Brain microvascular endothelial cell (primary cell): ENCODE measurements around the gene PCSK2.

Source experiments
- DNase-seq: peaks from one replicate; pipeline ENCODE4 v3.0.0-alpha.2; 2020
- H3K27ac ChIP-seq: fragments of 250-450 bp; sonication (Bioruptor Pico); 2 replicates; pipeline ENCODE4 v1.5.1; 2020; ENCODE audit warnings: mild to moderate bottlenecking, moderate library complexity
- H3K27me3 ChIP-seq: fragments of 250-450 bp; sonication (Bioruptor Pico); replicated peaks from 2 replicates; pipeline ENCODE4 v1.5.1; 2020; ENCODE audit warnings: mild to moderate bottlenecking
- H3K36me3 ChIP-seq: fragments of 250-450 bp; sonication (Bioruptor Pico); replicated peaks from 2 replicates; pipeline ENCODE4 v1.5.1; 2020; ENCODE audit warnings: mild to moderate bottlenecking
- H3K4me3 ChIP-seq: 2 replicates; pipeline ENCODE4 v1.5.1; 2011; ENCODE audit warnings: low read depth, mild to moderate bottlenecking, control low read depth, low read length, moderate library complexity
- in situ Hi-C: cut with HindIII; loops from 2 replicates; pipeline ENCODE4 v1.10.0; 2017; ENCODE audit warnings: low sequenced_read_pairs, low pct_ligation_motif_present
- TF ChIP-seq, protein P1 (sequence below): IDR thresholded peaks from 2 replicates; pipeline ENCODE4 v1.5.1; 2011; ENCODE audit warnings: low read depth, mild to moderate bottlenecking, moderate library complexity, low read length, control low read depth, inconsistent platforms; ENCODE audit errors: missing control alignments

Gene PCSK2

DNA sequence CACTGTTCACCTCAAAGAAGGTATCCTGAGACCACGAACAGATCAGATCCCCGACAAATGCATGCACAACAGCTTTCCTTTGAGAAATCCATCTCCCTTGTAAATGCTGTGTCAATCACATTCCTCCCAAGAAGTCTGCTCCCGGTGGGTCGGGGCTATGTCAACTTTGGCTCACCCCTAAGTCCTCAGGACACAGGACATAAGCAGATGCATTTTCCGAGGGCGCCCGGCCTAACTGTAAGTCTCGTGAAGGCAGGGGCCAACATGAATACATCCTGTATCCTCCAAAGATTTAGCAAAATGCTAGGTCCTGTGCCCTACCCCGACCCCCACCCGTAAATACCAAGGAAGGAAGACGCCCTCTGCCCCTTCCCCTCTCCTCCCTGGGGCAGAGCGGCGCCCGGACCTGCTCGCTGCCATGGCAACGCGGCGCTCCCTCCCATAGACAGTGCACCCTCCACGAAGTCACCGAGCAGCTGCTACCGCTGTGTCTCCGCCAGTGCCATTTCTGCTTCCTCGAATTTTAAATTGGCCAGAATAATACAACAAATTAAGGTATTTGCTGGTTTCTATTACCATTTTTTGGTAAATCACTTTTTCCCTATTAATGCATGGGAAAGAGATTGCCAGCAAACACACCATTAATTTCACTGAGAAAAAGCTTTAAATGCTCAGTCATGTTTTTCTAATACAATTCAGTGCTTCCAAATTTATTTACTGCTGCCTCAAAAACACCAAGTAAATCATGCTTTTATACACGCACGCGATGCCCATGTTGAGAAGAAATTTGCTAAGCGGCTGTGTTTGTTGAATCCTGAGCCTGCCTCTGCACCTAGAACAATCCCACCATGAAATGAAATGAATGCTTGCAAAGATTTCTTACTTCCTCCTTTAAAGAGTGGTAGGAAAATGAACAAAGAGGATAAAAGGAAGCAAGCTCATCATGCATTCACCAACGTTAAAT lies 100.6 kb downstream of the PCSK2 start:
- Histone ChIP-seq H3K27ac (no peak overlapping the region), H3K36me3 (no peaks in the 10 kb centered on the region), H3K27me3 (peaks cover 8% of the 10 kb centered on the region), H3K4me3 (no peak overlapping the region)
- in situ Hi-C loops = no loop called here
- TF ChIP-seq, protein P1, sequence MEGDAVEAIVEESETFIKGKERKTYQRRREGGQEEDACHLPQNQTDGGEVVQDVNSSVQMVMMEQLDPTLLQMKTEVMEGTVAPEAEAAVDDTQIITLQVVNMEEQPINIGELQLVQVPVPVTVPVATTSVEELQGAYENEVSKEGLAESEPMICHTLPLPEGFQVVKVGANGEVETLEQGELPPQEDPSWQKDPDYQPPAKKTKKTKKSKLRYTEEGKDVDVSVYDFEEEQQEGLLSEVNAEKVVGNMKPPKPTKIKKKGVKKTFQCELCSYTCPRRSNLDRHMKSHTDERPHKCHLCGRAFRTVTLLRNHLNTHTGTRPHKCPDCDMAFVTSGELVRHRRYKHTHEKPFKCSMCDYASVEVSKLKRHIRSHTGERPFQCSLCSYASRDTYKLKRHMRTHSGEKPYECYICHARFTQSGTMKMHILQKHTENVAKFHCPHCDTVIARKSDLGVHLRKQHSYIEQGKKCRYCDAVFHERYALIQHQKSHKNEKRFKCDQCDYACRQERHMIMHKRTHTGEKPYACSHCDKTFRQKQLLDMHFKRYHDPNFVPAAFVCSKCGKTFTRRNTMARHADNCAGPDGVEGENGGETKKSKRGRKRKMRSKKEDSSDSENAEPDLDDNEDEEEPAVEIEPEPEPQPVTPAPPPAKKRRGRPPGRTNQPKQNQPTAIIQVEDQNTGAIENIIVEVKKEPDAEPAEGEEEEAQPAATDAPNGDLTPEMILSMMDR = no peak
- no peak for DNase-seq

DNA sequence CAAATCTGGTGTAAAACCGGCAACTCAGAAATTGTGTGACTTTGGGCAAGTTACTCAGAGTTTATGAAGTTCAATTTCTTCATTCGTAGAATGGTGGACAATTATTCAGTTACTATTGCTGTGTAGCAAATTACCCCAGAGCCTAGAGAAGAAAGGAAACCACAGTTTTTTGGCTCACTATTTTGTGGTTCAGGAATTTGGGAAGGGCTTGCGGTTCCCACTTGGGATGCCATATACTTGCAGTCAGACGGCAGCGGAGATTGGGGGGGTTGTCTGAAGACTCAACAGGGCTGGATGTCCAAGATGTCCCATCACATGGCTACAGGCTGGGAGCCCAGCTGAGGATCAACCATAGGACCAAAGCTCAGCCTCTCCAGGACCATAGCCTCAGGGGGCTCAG lies 108.1 kb downstream of the PCSK2 start:
- Histone ChIP-seq H3K4me3 (no peak overlapping the region), H3K27ac (no peak overlapping the region), H3K27me3 (no peaks in the 10 kb centered on the region), H3K36me3 (no peaks in the 10 kb centered on the region)
- in situ Hi-C loops = no loop called here
- TF ChIP-seq, protein P1 = no peak
- no peak for DNase-seq

DNA sequence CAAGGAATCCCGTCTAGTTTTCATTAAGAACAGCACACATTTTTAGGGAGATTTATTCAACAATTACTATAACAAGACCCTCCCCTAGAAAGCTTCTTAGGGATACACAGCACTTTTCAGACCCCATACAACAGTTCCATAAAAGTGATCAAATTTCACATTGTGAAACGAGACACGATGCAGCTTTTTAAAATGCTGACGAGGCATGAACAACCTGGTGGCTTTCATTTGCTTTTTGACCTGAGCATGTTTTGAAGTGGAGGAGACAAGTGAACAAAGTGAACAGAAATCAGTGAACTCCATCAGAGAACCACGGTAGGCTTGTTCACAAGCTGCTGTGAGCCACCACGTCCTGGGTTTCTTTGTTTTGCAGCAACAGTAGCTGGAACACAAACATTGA lies 112.2 kb downstream of the PCSK2 start:
- in situ Hi-C loops = no loop called here
- no peak overlapping the region for H3K4me3 ChIP-seq
- no peak overlapping the region for H3K27ac ChIP-seq
- no peaks in the 10 kb centered on the region for H3K27me3 ChIP-seq
- H3K36me3 ChIP-seq = no peaks in the 10 kb centered on the region
- DNase-seq = no peak
- TF ChIP-seq, protein P1 = no peak

DNA sequence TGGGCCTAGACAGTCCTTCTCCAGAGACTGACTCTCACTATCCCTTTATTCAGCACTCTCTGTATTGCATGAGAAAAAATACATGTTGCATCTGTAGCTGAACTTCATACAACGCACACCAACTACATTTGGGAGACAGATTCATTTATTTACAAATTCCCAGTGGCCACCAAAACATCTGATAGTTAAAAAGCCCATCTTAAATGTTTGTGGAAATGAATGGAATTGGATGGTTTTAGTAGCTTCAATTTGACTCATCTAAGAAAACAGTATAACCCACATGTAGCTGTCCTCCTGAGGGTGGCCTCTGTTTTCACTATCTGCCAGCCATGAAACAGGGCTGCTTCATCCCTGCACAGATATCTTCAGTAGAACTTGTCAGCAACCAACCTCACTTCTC lies 116.3 kb downstream of the PCSK2 start:
- no peak overlapping the region for H3K4me3 ChIP-seq
- no peaks in the 10 kb centered on the region for H3K36me3 ChIP-seq
- DNase-seq = no peak
- in situ Hi-C loops = no loop called here
- H3K27ac ChIP-seq = no peak overlapping the region
- H3K27me3 ChIP-seq = no peaks in the 10 kb centered on the region
- TF ChIP-seq, protein P1 = no peak

DNA sequence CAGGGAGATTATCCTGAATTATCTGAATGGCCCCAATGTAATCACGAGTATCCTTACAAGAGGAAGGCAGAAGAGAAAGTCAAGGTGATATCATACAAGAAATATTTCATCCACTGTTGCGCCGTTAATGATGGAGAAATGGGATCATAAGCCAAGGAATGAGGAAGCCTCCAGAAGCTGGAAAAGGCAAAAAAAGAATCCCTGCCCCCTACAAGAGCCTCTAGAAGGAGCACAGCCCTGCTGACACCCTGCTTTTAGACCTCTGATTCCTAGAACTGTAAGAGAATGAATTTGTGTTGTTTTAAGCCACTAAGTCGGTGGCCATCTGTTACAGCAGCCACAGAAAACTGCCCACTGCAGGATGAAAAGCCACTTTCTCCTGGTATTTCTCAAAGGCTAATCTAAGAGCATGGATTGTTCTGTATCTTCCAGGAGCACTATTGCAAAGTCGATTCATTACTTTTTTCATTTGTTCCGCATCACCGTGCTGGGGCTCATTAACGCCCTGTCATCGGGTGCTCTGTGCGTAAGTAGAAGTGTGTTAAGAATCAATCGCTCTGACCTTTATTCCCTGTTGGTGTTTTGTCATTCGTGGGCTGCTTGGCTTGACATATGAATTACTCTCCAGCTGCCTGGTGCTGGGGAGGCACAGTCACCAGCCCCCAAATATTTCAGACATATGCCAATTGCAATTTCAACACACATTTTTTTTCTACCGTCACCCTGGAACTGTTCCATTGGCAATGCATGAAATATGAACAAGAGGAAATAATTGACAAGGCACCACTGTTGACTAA lies 117.0 kb downstream of the PCSK2 start:
- DNase-seq = no peak
- Histone ChIP-seq H3K36me3 (no peaks in the 10 kb centered on the region), H3K4me3 (no peak overlapping the region), H3K27ac (no peak overlapping the region), H3K27me3 (no peaks in the 10 kb centered on the region)
- in situ Hi-C loops = no loop called here
- TF ChIP-seq, protein P1 = no peak
